SK-N-SH (cell line): Measurements from ENCODE around the gene RPL22. TPM values are rescaled to one million over a fixed set of nuclear protein-coding genes. Genes with fewer than 3 reads are reported as not detected.

Experiments
- CTCF ChIA-PET: fragments of 300-600, 350-600 bp; formaldehyde crosslinking; extraction: SDS; loops from one replicate; lab custom pipeline; 2021; lab: Yijun Ruan, JAX
- POLR2A ChIA-PET: fragments of 350-600 bp; sonication (Branson Sonifier 250); formaldehyde crosslinking; extraction: SDS; loops from one replicate; lab custom pipeline; 2020; ENCODE audit warnings: antibody characterized with exemption, inconsistent platforms; lab: Yijun Ruan, JAX
- DNase-seq: peaks from one replicate; pipeline ENCODE4 v3.0.0; 2012
- H2AFZ ChIP-seq: fragments of 200-600 bp; sonication (generic); 2 replicates; pipeline ENCODE4 v1.8.1; 2016; ENCODE audit warnings: antibody characterized with exemption, mild to moderate bottlenecking, low read depth
- H3F3A ChIP-seq: fragments of 200-600 bp; sonication (generic); replicated peaks from 2 replicates; pipeline ENCODE3; 2016; ENCODE audit warnings: antibody characterized with exemption, mild to moderate bottlenecking; ENCODE audit not compliant: insufficient read depth
- H3K27ac ChIP-seq, 2 experiments: fragments of 200-500 bp in 1 of 2; fragments of 200-600 bp in 1 of 2; sonication (Bioruptor generic) in 1 of 2; sonication (generic), shearing (Covaris generic) in 1 of 2; 2 replicates each; pipeline versions ENCODE4 v1.5.1 to v1.6.1; 2014 to 2016; ENCODE audit warnings: low read depth in 2 of 2, inconsistent platforms in 1 of 2, low read length in 1 of 2, mild to moderate bottlenecking in 1 of 2, mixed read lengths in 1 of 2
- H3K27me3 ChIP-seq: fragments of 200-600 bp; sonication (generic), shearing (Covaris generic); 2 replicates; pipeline ENCODE4 v1.6.1; 2016; ENCODE audit warnings: mixed run types; ENCODE audit not compliant: insufficient read depth
- H3K36me3 ChIP-seq, 2 experiments: fragments of 200-500 bp in 1 of 2; fragments of 200-600 bp in 1 of 2; sonication (Bioruptor generic) in 1 of 2; sonication (generic) in 1 of 2; replicated peaks in 1 of 2; 2 replicates each; pipeline versions ENCODE3 to v1.5.1; 2014 to 2016; ENCODE audit warnings: low read length in 1 of 2, mild to moderate bottlenecking in 1 of 2; ENCODE audit not compliant: insufficient read depth in 2 of 2, control insufficient read depth in 1 of 2
- H3K4me1 ChIP-seq, 2 experiments: fragments of 200-500 bp in 1 of 2; fragments of 200-600 bp in 1 of 2; sonication (Bioruptor generic) in 1 of 2; sonication (generic), shearing (Covaris generic) in 1 of 2; 2 replicates each; pipeline versions ENCODE4 v1.5.1 to v1.6.1; 2014 to 2016; ENCODE audit warnings: low read depth in 1 of 2, low read length in 1 of 2, mixed run types in 1 of 2; ENCODE audit not compliant: insufficient read depth in 2 of 2, control insufficient read depth in 1 of 2
- H3K4me2 ChIP-seq: fragments of 200-600 bp; sonication (generic), shearing (Covaris generic); 2 replicates; pipeline ENCODE4 v1.6.1; 2017; ENCODE audit warnings: mixed run types
- H3K4me3 ChIP-seq, 2 experiments: fragments of 200-500 bp in 1 of 2; fragments of 200-600 bp in 1 of 2; sonication (Bioruptor generic) in 1 of 2; sonication (generic), shearing (Covaris generic) in 1 of 2; 2 replicates each; pipeline versions ENCODE4 v1.5.1 to v1.8.1; 2014 to 2016; ENCODE audit warnings: low read depth in 2 of 2, inconsistent platforms in 1 of 2, low read length in 1 of 2, mild to moderate bottlenecking in 1 of 2, mixed read lengths in 1 of 2, moderate library complexity in 1 of 2
- H3K79me2 ChIP-seq: fragments of 200-600 bp; sonication (generic); 2 replicates; pipeline ENCODE4 v1.8.1; 2017; ENCODE audit warnings: mild to moderate bottlenecking; ENCODE audit not compliant: insufficient read depth
- H3K9ac ChIP-seq: fragments of 200-600 bp; sonication (generic); 2 replicates; pipeline ENCODE4 v1.6.1; 2017; ENCODE audit warnings: mixed run types
- H3K9me2 ChIP-seq: fragments of 200-600 bp; sonication (generic); 2 replicates; pipeline ENCODE4 v1.6.1; 2017; ENCODE audit warnings: mixed run types
- H3K9me3 ChIP-seq: fragments of 200-600 bp; sonication (generic); 2 replicates; pipeline ENCODE4 v1.6.1; 2017; ENCODE audit warnings: mixed run types, mild to moderate bottlenecking, moderate library complexity
- H4K20me1 ChIP-seq: fragments of 200-600 bp; sonication (generic); 2 replicates; pipeline ENCODE4 v1.6.1; 2017; ENCODE audit warnings: mild to moderate bottlenecking, mixed run types; ENCODE audit not compliant: insufficient read depth
- FOXM1 ChIP-seq: IDR thresholded peaks from 2 replicates; pipeline ENCODE4 v1.4.0; 2012; ENCODE audit warnings: low read depth, mild to moderate bottlenecking
- GATA2 ChIP-seq: sonication (generic); formaldehyde crosslinking; IDR thresholded peaks from 2 replicates; pipeline ENCODE4 v1.5.0; 2020; ENCODE audit warnings: mild to moderate bottlenecking, missing genetic modification reagents
- JUND ChIP-seq: IDR thresholded peaks from 2 replicates; pipeline ENCODE4 v1.4.0; 2012
- NFIC ChIP-seq: IDR thresholded peaks from 2 replicates; pipeline ENCODE4 v1.4.0; 2012; ENCODE audit warnings: borderline replicate concordance
- NRF1 ChIP-seq: IDR thresholded peaks from 2 replicates; pipeline ENCODE4 v1.6.1; 2012; ENCODE audit warnings: low read depth, mild to moderate bottlenecking, low read length
- POLR2AphosphoS5 ChIP-seq: IDR thresholded peaks from 2 replicates; pipeline ENCODE4 v1.6.1; 2012; ENCODE audit warnings: low read depth, low read length
- RFX5 ChIP-seq: IDR thresholded peaks from 2 replicates; pipeline ENCODE4 v1.6.1; 2012; ENCODE audit warnings: mild to moderate bottlenecking, improper control_type of control experiment, low read length
- SIN3A ChIP-seq: IDR thresholded peaks from 2 replicates; pipeline ENCODE4 v1.6.1; 2012; ENCODE audit warnings: low read depth, mild to moderate bottlenecking, low read length, moderate library complexity, borderline replicate concordance
- SMC3 ChIP-seq: IDR thresholded peaks from 2 replicates; pipeline ENCODE4 v1.6.1; 2012; ENCODE audit warnings: low read depth, low read length, improper control_type of control experiment
- TAF1 ChIP-seq: IDR thresholded peaks from 2 replicates; pipeline ENCODE4 v1.6.1; 2012; ENCODE audit warnings: low read depth, mild to moderate bottlenecking, low read length, moderate library complexity, borderline replicate concordance
- TCF12 ChIP-seq: IDR thresholded peaks from 2 replicates; pipeline ENCODE4 v1.4.0; 2012
- WGBS: methylation state at CpG from one replicate; pipeline ENCODE4 v1.1.6; 2017; ENCODE audit warnings: low lambda C conversion rate; 5-methylcytosine and 5-hydroxymethylcytosine counted together
- polyA plus RNA-seq, 3 experiments: library from polyadenylated mRNA; depleted of rRNA; stranded (reverse); fragments of >200 nt; gene quantifications; 2 replicates each; pipeline ENCODE4 v1.2.3, GENCODE V29; 2012
- TF ChIP-seq, protein P1 (sequence below): fragments of 200-600 bp; sonication (generic); IDR thresholded peaks from 2 replicates; pipeline ENCODE4 v1.6.1; 2017; ENCODE audit warnings: antibody characterized with exemption, mild to moderate bottlenecking, moderate library complexity
- TF ChIP-seq, protein P2 (sequence below): IDR thresholded peaks from 2 replicates; pipeline ENCODE4 v1.4.0; 2012; ENCODE audit warnings: low read depth, borderline replicate concordance
- TF ChIP-seq, protein P3 (sequence below): fragments of 150-350 bp; IDR thresholded peaks from 2 replicates; pipeline ENCODE4 v1.6.1; 2016; ENCODE audit warnings: mild to moderate bottlenecking, low read depth, low read length
- TF ChIP-seq, protein P4 (sequence below): IDR thresholded peaks from 2 replicates; pipeline ENCODE4; 2012
- TF ChIP-seq, protein P5 (sequence below): IDR thresholded peaks from 2 replicates; pipeline ENCODE4 v1.4.0; 2012; ENCODE audit warnings: low read depth
- TF ChIP-seq, protein P6 (sequence below): IDR thresholded peaks from 2 replicates; pipeline ENCODE4 v1.4.0; 2012; ENCODE audit warnings: low read depth, borderline replicate concordance

RPL22 gene
- polyA plus RNA-seq, 1 of the 3 experiments (the other 2 are of a cell fraction) = 140 TPM

DNA sequence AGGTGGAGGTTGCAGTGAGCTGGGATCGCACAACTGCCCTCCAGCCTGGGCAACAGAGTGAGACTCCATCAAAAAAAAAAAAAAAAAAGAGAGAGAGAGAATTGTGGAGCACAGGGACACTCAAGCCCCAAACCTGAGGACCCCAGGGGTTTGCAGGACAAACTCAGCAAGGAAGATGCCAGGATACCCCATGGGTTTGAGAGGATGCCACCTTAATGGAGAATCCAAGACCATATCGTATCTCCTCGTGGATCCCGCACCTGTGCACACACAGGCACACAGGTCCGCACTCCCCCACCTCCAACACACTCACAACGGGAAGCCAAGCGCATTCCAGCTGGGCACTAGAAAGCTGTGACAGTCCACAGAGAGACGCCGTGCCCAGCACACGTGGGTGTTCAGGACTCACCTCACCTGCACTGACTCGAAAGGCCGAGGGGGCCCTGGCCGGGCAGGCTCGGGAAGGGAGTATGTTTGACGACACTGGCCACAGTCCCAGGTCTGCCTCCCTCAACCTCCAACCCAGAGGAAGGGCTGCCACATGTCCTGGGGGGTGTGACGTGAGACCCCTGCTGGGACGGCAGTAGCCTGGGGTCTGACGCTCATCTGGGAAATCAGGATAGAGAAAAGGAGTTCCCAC is 30.3 kb downstream of the RPL22 start:
- no peaks in the 10 kb centered on the region for H4K20me1 ChIP-seq
- no peak for DNase-seq
- H3K9me3 ChIP-seq = no peaks in the 10 kb centered on the region
- no peak overlapping the region for H3K9ac ChIP-seq
- H3F3A ChIP-seq = no peaks in the 10 kb centered on the region
- no peaks in the 10 kb centered on the region for H3K9me2 ChIP-seq
- no peaks in the 10 kb centered on the region for H3K27me3 ChIP-seq
- ChIA-PET CTCF (interaction anchor here (0.7 to 3.4 kb wide), 3 partner anchors 116 to 269 kb away, joined by 3 to 20 read pairs (median 3); no protein-coding TSS in a partner anchor), POLR2A (no interaction called here)
- no peaks in the 10 kb centered on the region for H3K79me2 ChIP-seq
- H2AFZ ChIP-seq = no peak overlapping the region
- H3K4me3 ChIP-seq = no peak overlapping the region
- H3K4me1 ChIP-seq = peaks cover 0 to 25% of the 10 kb centered on the region in 2 experiments; a peak in 1 of 4 replicates
- no peaks in the 10 kb centered on the region for H3K36me3 ChIP-seq
- no peak overlapping the region for H3K27ac ChIP-seq
- TF ChIP-seq, protein P1, sequence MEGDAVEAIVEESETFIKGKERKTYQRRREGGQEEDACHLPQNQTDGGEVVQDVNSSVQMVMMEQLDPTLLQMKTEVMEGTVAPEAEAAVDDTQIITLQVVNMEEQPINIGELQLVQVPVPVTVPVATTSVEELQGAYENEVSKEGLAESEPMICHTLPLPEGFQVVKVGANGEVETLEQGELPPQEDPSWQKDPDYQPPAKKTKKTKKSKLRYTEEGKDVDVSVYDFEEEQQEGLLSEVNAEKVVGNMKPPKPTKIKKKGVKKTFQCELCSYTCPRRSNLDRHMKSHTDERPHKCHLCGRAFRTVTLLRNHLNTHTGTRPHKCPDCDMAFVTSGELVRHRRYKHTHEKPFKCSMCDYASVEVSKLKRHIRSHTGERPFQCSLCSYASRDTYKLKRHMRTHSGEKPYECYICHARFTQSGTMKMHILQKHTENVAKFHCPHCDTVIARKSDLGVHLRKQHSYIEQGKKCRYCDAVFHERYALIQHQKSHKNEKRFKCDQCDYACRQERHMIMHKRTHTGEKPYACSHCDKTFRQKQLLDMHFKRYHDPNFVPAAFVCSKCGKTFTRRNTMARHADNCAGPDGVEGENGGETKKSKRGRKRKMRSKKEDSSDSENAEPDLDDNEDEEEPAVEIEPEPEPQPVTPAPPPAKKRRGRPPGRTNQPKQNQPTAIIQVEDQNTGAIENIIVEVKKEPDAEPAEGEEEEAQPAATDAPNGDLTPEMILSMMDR = no peak
- TF ChIP-seq, protein P2, sequence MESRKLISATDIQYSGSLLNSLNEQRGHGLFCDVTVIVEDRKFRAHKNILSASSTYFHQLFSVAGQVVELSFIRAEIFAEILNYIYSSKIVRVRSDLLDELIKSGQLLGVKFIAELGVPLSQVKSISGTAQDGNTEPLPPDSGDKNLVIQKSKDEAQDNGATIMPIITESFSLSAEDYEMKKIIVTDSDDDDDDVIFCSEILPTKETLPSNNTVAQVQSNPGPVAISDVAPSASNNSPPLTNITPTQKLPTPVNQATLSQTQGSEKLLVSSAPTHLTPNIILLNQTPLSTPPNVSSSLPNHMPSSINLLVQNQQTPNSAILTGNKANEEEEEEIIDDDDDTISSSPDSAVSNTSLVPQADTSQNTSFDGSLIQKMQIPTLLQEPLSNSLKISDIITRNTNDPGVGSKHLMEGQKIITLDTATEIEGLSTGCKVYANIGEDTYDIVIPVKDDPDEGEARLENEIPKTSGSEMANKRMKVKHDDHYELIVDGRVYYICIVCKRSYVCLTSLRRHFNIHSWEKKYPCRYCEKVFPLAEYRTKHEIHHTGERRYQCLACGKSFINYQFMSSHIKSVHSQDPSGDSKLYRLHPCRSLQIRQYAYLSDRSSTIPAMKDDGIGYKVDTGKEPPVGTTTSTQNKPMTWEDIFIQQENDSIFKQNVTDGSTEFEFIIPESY = no peak
- 55% methylated on average over 7 of the region's 18 CpGs for WGBS
- H3K4me2 ChIP-seq = no peak overlapping the region

DNA sequence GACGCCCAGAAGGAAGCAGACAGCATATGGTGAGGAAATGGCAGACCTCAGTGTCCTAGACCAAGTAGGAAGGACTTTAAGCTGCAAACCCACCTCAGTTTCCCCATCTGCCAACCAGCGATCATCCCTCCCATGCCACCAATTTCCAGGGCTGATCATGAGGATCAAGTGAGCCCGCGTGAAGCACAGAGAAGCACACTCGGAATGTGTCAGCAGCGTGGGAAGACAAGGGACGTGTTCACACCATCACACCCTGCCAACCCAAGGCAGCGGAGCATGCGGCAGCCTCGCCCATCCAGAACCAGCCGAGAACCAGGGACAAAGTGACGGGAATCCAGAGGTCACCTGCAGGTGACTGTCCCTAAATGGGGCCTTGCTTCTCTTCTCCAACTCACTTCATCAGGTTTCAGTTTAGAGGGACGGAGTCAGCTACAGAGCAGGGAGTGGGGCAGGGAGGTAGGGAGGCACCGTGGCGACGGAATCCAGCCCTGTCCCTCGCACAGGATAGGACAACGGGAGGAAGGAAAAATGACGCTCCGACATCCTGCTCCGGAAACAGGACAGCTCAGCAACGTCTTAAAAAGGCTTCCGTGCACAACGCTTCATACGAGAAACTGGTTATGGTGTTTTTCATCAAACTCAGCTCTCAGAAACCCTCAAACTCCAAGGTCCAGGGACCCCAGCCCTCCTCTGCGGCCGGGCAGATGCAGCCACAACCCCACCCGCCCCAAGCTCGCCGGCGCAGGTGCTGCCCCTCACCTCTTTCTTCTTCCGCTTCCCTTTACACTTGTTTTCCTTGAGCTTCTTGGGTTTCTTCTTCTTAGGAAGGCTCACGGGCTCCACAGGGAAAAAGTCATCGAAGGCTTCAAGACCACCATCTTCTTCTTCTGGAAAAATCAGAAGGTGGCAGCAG is 31.7 kb downstream of the RPL22 start:
- Histone ChIP-seq H4K20me1 (no peaks in the 10 kb centered on the region), H2AFZ (no peak overlapping the region), H3K79me2 (no peaks in the 10 kb centered on the region), H3K27ac (no peak overlapping the region), H3K27me3 (no peaks in the 10 kb centered on the region), H3K4me2 (no peak overlapping the region), H3K4me3 (no peak overlapping the region), H3K9me3 (no peaks in the 10 kb centered on the region), H3K9ac (no peak overlapping the region), H3K36me3 (no peaks in the 10 kb centered on the region), H3F3A (no peaks in the 10 kb centered on the region), H3K4me1 (peaks cover 0 to 36% of the 10 kb centered on the region in 2 experiments; a peak in 1 of 4 replicates), H3K9me2 (no peaks in the 10 kb centered on the region)
- WGBS = 74% methylated on average over 30 of the region's 34 CpGs
- no peak for TF ChIP-seq JUND
- TF ChIP-seq TCF12 = no peak
- TF ChIP-seq RFX5 = no peak
- TF ChIP-seq NRF1 = no peak
- TF ChIP-seq, protein P3, sequence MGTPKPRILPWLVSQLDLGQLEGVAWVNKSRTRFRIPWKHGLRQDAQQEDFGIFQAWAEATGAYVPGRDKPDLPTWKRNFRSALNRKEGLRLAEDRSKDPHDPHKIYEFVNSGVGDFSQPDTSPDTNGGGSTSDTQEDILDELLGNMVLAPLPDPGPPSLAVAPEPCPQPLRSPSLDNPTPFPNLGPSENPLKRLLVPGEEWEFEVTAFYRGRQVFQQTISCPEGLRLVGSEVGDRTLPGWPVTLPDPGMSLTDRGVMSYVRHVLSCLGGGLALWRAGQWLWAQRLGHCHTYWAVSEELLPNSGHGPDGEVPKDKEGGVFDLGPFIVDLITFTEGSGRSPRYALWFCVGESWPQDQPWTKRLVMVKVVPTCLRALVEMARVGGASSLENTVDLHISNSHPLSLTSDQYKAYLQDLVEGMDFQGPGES = no peak
- TF ChIP-seq SIN3A = no peak
- no peak for TF ChIP-seq SMC3
- TF ChIP-seq TAF1 = no peak
- no peak for TF ChIP-seq FOXM1
- TF ChIP-seq POLR2AphosphoS5 = no peak
- TF ChIP-seq, protein P4, sequence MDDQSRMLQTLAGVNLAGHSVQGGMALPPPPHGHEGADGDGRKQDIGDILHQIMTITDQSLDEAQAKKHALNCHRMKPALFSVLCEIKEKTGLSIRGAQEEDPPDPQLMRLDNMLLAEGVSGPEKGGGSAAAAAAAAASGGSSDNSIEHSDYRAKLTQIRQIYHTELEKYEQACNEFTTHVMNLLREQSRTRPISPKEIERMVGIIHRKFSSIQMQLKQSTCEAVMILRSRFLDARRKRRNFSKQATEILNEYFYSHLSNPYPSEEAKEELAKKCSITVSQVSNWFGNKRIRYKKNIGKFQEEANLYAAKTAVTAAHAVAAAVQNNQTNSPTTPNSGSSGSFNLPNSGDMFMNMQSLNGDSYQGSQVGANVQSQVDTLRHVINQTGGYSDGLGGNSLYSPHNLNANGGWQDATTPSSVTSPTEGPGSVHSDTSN = no peak
- no peak for TF ChIP-seq NFIC
- TF ChIP-seq, protein P5, sequence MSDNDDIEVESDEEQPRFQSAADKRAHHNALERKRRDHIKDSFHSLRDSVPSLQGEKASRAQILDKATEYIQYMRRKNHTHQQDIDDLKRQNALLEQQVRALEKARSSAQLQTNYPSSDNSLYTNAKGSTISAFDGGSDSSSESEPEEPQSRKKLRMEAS = no peak
- TF ChIP-seq, protein P6, sequence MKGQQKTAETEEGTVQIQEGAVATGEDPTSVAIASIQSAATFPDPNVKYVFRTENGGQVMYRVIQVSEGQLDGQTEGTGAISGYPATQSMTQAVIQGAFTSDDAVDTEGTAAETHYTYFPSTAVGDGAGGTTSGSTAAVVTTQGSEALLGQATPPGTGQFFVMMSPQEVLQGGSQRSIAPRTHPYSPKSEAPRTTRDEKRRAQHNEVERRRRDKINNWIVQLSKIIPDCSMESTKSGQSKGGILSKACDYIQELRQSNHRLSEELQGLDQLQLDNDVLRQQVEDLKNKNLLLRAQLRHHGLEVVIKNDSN = no peak
- no peak for TF ChIP-seq GATA2 (CRISPR knock-in tag)
- CTCF ChIA-PET = interaction anchor here (1.1 to 1.6 kb wide), 4 partner anchors 15 to 271 kb away, joined by 3 to 4 read pairs (median 3); no protein-coding TSS in a partner anchor
- no peak for DNase-seq
- POLR2A ChIA-PET = no interaction called here
